GM10248 (cell line): ENCODE data around the gene AK4.

Source experiments
- CTCF ChIA-PET: fragments of 300-600 bp; sonication (Branson Sonifier 250); formaldehyde crosslinking; extraction: SDS; loops from one replicate; lab custom pipeline; 2021; ENCODE audit warnings: antibody characterized with exemption; lab: Yijun Ruan, JAX
- POLR2A ChIA-PET: fragments of 350-650 bp; sonication (Branson Sonifier 250); formaldehyde crosslinking; extraction: SDS; loops from one replicate; lab custom pipeline; 2020; ENCODE audit warnings: antibody characterized with exemption; lab: Yijun Ruan, JAX
- DNase-seq: peaks from one replicate; pipeline ENCODE4 v3.0.0; 2012; ENCODE audit errors: extremely low spot score
- TF ChIP-seq, protein P1 (sequence below): IDR thresholded peaks from 2 replicates; pipeline ENCODE4 v1.5.1; 2012; ENCODE audit warnings: mild to moderate bottlenecking, low read depth; ENCODE audit errors: extremely low read depth, missing control alignments, control extremely low read depth

AK4 gene

DNA sequence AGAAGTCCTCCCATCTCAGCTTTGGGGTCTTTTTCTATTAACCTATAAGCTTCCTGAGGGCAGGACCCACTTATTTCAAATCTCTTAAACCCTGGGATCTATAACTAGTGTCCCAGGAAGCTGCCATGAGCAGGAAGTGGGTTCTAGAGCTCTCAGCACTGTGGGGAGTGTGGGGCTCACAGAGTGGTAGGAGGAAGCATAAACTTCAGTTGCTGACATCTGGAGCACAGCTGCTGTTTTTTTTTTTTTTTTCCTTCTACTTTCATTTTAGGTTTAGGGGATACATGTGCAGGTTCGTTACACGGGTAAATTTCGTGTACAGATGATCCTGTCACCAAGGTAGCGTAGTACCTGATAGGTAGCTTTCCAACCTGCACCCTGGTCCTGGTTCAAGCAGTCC, 59.3 kb downstream of the AK4 start:
- ChIA-PET CTCF (interaction anchor here (0.8 to 4.0 kb wide), 6 partner anchors 8 to 145 kb away, joined by 3 to 54 read pairs (median 9); no protein-coding TSS in a partner anchor), POLR2A (interaction anchor here (1.1 kb wide), 1 partner anchor 35 kb away, joined by 4 read pairs; no protein-coding TSS in a partner anchor)
- DNase-seq, result peak; percentile 22
- TF ChIP-seq, protein P1, sequence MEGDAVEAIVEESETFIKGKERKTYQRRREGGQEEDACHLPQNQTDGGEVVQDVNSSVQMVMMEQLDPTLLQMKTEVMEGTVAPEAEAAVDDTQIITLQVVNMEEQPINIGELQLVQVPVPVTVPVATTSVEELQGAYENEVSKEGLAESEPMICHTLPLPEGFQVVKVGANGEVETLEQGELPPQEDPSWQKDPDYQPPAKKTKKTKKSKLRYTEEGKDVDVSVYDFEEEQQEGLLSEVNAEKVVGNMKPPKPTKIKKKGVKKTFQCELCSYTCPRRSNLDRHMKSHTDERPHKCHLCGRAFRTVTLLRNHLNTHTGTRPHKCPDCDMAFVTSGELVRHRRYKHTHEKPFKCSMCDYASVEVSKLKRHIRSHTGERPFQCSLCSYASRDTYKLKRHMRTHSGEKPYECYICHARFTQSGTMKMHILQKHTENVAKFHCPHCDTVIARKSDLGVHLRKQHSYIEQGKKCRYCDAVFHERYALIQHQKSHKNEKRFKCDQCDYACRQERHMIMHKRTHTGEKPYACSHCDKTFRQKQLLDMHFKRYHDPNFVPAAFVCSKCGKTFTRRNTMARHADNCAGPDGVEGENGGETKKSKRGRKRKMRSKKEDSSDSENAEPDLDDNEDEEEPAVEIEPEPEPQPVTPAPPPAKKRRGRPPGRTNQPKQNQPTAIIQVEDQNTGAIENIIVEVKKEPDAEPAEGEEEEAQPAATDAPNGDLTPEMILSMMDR, result no peak

DNA sequence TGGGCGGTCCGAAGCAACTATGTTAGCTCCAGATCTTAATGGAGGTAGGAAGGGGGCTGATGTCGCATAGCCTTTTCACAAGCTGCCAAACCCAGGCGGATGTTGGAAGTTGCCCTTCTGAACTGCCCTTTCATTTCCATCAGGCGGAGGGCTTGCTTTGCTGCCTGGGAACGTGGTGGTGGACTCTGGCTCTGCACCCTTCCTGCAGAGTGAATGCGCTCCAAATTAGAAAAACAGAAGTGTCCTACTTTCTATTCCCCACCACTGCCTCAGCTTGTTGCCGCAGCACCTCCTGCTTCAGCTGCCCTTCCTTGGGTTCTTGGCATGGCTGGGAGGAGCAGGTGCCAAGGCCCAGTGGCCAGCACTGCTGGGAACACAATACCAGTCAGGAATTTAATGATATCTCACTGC, 60.6 kb downstream of the AK4 start:
- DNase-seq, result no peak
- TF ChIP-seq, protein P1, result no peak
- ChIA-PET CTCF (interaction anchor here (0.6 to 4.0 kb wide), 31 partner anchors 11 to 545 kb away, joined by 3 to 54 read pairs (median 4); partner anchors contain the start of gene AK4), POLR2A (no interaction called here)

GRCh38 chr1:65209005-65209885, 61.2 kb downstream of the AK4 start:
- POLR2A ChIA-PET, result no interaction called here
- TF ChIP-seq, protein P1, result peak; percentile 56
- DNase-seq, result peak; percentile 50
- CTCF ChIA-PET, result interaction anchor here (0.7 to 4.0 kb wide), 32 partner anchors 10 to 545 kb away, joined by 3 to 54 read pairs (median 4); partner anchors contain the start of gene AK4

DNA sequence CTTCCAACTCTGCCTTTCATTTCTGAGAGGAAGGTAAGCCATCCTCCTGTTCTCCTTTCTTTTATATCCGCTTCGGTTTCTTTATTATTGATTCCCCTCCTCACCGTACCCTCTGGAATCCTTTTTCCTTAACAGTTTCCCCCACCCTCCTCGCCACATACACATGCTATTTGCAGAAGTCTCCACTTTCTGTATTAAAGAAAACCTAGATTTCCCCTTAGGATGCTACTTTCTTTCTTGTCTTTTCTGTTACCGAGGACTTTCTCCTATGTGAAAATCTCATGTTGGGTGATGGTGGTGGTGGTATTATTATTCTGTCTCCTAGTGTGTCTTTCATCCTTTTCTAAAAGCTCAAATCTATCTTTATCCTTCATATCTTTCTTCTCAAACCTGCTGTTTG, 62.3 kb downstream of the AK4 start:
- CTCF ChIA-PET, result interaction anchor here (0.7 to 4.0 kb wide), 6 partner anchors 9 to 209 kb away, joined by 3 to 54 read pairs (median 10); no protein-coding TSS in a partner anchor
- POLR2A ChIA-PET, result no interaction called here
- DNase-seq, result no peak
- TF ChIP-seq, protein P1, result no peak

DNA sequence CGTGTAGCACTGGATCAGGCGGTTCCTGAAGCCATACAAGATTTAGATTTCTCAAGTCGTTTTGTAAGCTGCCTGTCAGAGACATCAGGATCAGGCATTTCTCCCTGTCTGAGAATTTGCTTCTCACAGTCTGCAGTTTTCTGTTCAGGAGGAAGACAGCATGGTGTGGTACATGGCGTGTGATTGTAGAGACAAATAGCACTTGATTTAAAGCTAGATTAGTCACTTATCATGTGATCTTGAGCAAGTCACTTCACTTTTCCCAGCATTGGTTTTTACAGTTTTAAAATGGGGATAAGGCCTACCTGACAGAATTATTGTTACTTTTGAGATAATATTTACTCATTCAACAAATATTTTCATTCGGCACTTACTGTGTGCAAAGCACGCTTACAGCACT, 63.3 kb downstream of the AK4 start:
- POLR2A ChIA-PET, result no interaction called here
- no peak for DNase-seq
- CTCF ChIA-PET, result interaction anchor here (1.3 kb wide), 1 partner anchor 10 kb away, joined by 6 read pairs; no protein-coding TSS in a partner anchor
- TF ChIP-seq, protein P1, result no peak

DNA sequence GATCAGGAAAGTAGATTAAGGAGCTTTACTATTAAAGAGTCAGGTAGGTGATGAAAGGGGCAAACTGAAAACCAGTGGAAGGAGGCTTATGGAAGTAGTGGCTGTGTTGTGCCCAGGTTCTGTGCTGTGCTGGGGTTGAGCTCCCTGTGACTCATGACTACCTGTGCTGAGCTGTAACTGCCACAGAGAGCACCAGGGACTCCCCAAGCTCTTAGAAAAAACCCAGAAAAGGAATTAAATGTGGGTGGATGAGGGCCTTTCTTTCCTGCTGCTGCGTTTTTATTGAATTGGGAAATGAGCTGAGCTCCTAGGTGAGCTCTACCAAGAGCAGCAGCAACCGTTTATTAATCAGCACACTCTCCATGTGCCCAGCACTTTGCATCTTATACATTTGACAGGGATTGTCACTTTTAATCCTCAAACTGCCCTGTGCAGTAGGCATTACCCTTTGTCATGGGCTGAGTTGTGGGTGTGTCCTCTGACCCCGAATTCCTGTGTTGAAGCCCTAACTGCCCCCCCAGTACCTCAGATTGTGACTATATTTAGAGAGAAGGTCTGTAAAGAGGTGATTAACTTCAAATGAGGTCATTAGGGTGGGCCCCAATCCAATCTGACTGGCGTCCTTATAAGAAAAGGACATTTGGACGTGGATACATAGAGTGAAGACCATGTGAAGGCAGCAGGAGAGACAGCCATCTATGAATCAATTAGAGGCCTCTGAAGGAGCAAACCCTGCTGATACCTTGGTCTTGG, 65.4 kb downstream of the AK4 start:
- POLR2A ChIA-PET, result interaction anchor here (0.7 kb wide), 1 partner anchor 1552 kb away, joined by 3 read pairs; no protein-coding TSS in a partner anchor

More for the DNA sequence above, 65.4 kb downstream of the AK4 start:
- TF ChIP-seq, protein P1, result no peak
- CTCF ChIA-PET, result interaction anchor here (0.8 to 1.9 kb wide), 10 partner anchors 9 to 474 kb away, joined by 3 to 8 read pairs (median 4); partner anchors contain the start of gene AK4
- DNase-seq, result no peak
